NT2/D1 (cell line): ENCODE data around the gene AGPAT4.

Source experiments
- SUZ12 ChIP-seq: IDR thresholded peaks from 2 replicates; pipeline ENCODE4 v1.6.1; 2011; ENCODE audit not compliant: insufficient read length, insufficient read depth; ENCODE audit errors: extremely low read depth
- YY1 ChIP-seq: IDR thresholded peaks from 2 replicates; pipeline ENCODE4 v1.6.1; 2011; ENCODE audit not compliant: insufficient read length, insufficient read depth
- ZNF274 ChIP-seq: IDR thresholded peaks from 2 replicates; pipeline ENCODE4 v1.6.1; 2011; ENCODE audit warnings: mild to moderate bottlenecking, low read depth, low read length

DNA sequence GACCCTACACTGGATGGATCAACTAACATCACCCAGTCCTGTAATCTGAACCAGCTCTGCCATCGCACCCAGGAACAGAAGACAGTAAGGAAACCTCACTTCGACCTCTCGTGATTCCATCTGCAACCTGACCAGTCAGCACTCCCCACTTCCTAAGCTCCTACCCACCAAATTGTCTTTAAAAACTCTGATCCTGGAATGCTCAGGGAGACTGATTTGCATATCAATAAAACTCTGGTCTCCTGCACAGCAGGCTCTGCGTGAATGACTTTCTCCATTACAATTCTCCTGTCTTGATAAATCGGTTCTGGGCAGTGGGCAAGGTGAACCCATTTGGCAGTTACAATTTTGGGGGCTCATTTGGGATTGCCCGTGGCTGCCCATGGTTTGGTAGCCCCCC, 18.3 kb upstream of the AGPAT4 start:
- no peak for TF ChIP-seq ZNF274
- no peak for TF ChIP-seq YY1
- no peak for TF ChIP-seq SUZ12
